GM04503 (cell line): Measurements from ENCODE around the gene ACTL8.
A peak's percentile ranks its signal among the peaks of the same experiment; 100 is the strongest.

Experiments
- DNase-seq: peaks from one replicate; pipeline ENCODE4 v3.0.0-alpha.2; 2012; ENCODE audit warnings: low read depth

ACTL8 gene

DNA sequence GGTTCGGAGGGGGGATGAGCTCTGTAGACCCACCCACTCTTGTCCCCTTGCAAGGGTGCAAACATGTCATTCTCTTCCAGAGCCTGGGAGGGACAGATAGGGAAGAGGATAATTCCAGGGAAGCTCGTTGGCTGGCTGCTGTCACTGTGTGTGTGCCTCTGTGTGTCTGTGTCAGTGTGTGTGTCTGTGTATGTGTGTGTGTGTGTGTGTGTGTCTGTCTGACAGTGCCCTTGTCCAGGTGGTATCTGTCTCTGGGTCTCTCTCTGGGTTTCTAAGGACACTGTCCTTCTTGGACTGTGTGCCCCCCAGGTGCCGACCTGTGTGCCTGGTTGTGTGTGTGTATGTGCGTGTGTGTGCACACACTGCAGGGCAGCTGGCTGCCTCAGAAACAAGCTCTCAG, 90.5 kb downstream of the ACTL8 start:
- no peak for DNase-seq

DNA sequence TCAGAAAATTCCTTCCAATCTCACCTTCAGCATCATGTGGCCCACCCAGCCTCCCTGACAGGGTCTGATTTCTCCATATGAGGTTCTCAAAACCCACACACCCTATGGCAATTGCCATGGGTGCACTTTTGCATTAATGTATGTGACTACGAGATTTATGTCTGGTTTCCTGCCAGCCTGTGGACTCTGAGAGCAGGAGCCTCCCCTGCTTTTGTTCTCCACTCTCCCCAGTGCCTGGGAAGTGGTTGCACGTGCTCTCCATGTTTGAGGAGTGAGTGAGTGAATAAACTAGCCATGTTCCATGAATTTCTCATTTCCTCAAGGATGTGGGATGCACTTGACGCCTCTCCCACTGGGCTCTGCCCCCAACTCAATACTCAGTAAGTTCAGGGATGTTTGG, 91.2 kb downstream of the ACTL8 start:
- DNase-seq: no peak

DNA sequence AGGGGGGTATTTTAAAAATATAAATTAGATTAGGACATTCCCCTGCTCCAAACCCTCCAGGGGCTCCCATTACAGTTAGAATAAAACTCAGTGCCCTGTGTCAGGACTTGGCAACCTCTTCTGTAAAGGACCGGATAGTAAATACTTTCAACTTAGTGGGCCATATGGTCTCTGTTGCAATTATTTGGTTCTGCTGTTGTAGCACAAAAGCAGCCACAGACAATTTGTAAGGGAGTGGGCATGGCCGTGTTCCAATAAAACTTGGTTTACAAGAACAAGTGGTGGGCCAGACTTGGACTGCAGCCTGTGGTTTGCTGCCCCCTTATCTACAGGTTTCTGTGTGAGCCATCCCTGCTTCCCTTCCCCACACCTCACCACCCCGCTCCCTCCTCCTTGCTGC, 92.0 kb downstream of the ACTL8 start:
- no peak for DNase-seq

DNA sequence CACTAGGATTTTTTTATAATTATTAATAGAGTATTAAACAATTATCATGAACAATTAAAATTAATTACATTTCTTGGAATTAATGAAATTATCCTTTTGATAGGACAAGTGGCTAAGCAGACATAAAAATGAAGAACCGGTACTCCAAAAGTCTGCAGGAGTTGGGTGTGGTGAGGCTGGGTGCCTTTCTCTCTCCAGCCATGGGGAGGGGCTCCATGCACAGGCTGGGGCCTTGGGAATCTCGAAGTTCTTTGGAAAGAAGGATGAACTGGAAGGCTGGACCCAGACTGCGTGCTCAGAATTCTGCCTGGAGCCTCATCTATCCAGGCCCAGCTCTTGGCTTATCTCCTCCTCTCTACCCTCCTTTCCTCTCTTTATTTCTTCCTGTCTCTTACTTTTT, 94.1 kb downstream of the ACTL8 start:
- DNase-seq: no peak

DNA sequence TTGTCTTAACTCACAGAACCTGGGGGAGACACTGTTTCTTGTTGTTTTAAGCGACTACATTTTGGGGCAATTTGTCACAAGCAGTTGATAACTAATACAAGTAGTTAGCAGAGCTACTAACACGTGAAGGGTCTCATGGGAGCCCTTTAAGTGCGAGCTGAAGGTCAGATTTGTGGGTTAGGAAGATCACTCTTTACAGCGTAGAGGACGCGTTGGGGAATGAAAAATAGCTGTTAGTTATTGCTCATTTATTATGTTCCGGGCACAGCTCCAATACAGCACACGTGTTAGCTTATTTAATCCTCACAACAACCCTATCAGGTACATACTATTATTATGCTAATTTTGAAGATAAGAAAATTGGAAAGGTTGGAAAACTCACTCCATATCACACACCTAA, 95.9 kb downstream of the ACTL8 start:
- no peak for DNase-seq

DNA sequence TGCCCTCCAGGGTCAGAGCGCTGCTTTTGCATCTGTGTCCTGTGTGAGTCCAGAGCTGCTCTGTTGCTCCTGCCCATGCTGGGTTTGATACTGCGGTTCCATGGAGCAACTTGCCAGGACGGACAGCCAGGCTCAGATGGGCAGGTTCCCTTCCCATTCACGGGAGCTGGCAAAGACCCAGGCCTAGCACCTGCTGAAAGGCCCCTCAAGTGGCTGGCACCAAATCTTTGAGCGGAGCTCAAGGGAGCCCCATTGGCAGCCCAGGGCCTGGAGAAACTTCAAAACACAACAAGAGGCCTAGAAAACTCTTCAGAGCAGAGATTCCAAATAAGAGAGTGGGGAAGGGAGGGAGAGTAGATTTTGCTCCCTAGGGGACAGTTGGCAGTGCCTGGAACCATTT, 97.2 kb downstream of the ACTL8 start:
- DNase-seq: no peak

DNA sequence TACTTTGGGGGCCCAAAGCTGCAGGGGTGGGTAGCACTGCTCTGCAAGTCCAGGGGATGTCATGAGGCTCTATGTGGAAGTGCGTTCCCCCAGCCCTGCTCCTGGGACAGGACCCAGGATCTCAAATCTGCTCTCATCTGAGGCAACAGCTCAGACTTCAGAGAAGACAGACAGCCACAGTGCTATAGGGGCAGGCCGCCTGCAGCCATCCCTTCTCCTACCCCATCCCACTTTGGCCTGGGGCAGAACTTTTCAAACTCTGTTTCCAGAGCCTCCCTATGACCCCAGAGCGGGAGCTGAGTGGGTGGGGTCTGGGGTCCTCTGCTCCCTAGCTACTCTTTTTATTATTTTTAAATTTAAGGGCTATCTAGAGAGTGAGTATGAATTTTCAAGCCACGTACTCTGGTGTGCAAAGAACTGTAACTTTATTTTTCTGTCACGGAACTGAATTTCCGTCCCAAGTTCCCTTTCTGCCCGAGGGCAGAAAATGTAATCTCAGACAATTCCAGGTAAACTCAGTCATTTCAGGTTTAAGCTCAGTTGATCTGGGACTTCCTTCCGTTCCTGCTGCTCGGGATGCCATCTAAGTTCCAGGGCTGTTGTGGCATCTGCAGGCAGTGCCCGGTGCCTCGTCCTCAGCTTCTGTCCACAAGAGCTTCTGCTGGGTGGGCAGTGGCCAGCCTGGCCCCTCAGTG, 98.3 kb downstream of the ACTL8 start:
- no peak for DNase-seq

DNA sequence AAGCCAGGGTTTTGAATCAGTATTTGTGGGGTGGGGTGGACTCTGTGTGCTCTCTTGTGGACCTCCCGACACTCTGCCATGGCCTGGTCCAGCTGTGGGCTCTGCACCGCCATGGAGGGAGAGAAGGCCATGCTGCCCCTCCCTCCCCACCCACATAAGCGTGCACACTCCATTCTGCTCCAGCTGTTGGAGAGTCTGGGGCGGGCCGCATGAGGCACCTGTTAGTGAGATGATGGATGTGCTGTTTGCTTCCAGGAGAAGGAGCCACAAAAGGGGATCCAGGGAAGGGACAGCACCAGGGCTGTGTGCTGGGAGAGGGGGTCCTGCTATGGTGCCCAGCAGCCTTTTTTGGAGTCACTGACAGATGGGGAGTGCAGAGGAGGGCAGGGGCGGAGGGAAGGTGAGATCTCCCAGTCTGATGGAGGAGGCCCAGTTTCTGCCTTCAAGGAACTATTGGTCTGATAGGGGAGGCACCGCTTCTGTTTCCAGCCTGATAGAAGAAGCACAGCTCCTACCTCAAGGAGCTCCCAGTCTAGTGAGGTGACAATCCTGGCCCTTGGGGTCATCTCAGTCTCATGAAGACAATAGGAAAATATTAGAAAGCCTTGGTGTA, 101.5 kb downstream of the ACTL8 start:
- no peak for DNase-seq

DNA sequence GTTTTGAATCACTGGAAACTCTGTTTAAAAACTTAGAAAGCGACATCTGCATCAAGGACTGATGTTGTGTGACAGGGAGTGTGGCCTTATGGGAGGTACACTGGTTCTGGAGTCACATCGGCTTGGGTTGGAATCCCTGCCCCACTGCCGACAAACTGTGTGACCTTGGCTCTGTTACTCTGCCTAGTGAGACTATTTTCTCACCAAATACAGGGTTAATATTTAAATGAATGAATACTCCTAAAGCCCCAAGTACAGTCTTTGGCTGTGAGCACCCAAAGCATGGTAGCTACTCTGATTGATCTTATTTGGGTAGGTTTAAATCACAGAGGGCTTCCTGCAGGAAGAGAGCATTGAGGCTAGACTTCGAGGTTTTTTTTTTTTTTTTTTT, 102.0 kb downstream of the ACTL8 start:
- DNase-seq: no peak

DNA sequence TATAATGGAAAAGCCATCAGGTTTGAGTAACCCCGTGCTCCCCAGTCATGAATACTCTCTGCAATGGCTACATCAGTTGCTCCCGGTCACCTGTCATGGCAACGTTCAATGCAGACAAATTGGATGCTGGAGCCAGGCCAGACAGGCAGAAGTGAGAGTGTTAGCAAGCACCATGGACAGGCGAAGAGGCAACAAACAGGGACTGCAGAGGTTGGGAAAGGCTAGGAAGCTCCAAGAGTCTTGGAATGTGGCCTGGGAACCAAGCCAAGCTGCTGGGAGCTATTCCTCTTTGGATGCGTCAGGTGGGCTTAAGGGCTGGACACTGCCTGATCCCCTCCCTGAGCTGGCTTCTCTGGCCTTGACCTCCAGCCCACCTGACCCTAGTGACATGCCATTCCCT, 102.9 kb downstream of the ACTL8 start:
- DNase-seq: no peak

DNA sequence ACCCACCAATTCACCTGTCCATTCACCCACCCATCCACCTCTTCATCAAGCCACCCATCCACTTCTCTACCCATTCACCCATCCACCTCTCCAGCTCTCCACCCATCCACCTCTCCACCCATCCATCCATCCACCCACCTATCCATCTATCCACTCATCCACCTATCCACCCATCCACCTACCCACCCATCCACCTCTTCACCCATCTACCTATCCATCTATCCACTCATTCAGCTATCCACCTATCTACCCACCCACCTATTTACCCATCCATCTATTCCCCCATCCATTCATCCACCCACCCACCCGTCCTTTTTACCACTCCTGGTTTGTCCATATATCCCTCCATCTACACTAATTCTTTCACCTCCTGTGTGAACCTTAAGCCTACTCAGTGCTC, 105.7 kb downstream of the ACTL8 start:
- no peak for DNase-seq

DNA sequence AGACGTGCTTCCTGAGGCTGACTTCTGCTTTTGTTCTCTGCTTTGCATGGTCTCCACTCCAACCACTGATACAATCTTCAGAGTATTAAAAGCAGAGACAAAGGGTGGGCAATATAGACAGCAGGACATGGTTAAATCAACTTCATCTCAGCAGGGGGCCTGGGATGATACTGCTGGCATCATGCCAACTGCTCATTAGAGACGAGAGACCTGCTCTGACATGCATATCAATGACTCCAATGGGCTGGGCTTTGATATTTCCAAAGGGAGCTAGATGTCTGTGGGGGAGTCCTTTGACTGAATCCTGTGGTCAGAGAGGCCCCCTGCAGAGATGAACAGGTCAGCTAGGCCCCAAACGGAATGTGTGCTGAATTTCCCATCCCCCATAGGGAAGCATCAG, 106.6 kb downstream of the ACTL8 start:
- DNase-seq: no peak

DNA sequence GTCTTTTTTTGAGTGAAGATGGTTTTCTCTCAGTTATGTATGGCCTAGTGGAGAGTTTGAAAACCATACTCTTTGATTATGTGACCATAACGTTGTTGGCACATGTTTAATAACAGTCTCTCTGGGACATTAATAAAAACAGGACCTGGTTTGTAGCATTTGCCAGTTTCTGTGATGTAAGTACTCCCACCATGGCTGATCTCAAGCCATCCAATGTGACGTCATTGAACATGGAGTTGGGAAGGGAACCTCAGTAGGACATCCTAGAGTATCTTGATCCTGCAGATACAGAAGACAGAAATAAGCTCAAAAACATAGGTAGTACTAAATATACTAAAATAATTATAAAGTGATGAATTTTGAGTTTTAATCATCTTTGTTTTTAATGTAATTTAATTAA, 107.0 kb downstream of the ACTL8 start:
- DNase-seq: no peak

DNA sequence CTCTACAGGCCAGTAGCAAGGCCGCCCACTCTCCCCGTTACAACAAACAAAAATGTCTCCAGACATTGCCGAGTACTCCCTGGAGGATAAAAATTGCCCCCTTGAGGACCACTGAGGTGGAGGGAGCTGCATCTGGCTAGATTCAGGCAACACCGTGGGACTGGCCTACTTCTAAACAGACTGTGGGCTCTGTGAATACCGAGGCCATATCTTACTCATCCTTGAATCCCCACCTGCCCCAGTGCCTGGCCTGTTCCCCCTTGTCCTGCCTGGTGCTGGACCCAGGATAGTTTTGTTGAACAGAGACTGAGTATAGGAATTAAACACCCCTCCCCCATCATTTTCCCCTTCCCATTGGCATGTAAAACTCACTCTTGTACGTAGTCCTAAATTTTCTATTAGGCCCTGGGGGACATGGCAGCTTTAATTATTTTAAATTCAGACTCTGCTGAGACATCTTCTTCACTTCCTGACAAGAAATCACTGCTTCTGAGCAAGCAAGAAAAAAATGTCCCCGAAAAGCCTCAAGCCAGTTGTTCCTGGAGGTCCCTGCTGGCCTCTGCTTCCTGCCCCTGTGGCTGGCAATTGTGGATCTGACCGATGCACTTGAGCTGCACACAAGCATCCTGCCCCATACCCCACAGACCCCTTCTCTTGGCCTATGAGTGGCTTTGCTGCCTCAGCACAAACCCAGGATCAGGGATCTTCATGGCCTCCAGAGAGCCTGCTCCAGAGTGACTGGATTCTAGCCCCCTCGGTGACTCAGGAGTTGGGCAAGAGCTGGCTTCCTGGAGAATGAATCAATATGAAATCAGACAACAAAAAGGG, 111.0 kb downstream of the ACTL8 start:
- peak; percentile 86 for DNase-seq

DNA sequence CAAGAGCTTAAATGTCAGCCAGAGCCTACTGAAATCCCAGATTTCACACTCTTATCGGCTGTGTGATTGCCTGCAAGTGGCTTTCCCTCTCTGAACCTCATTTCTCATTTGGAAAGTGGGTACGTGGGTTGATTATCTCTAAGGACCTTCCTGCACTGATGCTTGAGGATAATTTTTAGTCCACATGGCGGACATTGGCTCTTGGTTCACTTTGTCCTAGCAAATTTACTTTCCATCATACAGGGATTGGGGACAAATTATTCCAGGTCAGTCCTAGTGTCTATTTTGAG, 111.6 kb downstream of the ACTL8 start:
- no peak for DNase-seq

DNA sequence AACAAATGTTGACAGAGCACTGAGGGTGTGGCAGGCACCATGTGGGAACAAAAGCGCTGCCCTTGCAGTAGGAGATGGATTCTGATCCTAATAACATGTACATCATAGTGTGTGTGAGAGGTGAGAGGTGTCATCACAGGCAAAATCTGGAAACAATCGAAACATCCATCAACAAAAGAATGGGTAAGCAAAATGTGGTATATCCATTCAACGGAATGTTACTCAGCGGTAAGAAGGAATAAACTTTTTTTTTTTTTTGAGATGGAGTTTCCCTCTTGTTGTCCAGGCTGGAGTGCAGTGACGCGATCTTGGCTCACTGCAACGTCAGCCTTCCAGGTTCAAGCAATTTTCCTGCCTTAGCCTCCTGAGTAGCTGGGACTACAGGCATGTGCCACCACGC, 112.3 kb downstream of the ACTL8 start:
- no peak for DNase-seq

DNA sequence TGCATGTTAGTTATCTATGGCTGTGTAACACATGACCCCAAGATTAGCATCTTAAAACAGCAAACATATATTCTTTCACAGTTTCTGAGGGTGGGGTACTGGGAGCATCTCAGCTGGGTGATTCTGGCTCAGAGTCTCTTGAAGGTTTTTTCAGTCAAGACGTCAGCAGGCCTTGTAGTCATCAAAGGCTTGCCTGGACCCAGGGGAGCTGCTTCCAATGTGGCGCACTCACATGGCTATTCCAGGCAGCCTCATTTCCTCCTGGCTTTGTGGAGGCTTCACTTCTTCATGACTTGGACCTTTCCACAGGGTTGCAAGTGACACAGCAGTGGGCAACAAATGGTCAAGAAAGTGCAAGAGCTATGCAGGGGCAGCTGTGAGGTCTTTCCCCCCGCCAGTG, 114.7 kb downstream of the ACTL8 start:
- DNase-seq: no peak

DNA sequence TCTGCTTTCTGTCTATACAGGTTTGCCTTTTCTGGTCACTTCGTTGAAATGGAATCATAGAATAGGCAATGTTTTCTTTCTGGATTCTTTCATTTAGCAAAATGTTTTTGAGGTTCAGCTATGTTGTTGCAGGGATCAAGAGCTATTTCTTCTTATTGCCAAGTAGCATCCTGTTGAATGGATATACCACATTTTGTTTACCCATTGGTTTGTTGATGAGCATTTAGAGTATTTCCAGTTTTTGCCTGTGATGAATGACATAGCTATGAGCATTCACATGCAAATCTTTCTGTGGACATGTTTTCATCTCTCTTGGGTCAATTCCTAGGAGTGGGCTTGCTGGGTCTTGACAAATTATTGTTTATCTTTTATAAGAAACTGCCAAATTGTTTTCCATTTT, 115.5 kb downstream of the ACTL8 start:
- DNase-seq: no peak

DNA sequence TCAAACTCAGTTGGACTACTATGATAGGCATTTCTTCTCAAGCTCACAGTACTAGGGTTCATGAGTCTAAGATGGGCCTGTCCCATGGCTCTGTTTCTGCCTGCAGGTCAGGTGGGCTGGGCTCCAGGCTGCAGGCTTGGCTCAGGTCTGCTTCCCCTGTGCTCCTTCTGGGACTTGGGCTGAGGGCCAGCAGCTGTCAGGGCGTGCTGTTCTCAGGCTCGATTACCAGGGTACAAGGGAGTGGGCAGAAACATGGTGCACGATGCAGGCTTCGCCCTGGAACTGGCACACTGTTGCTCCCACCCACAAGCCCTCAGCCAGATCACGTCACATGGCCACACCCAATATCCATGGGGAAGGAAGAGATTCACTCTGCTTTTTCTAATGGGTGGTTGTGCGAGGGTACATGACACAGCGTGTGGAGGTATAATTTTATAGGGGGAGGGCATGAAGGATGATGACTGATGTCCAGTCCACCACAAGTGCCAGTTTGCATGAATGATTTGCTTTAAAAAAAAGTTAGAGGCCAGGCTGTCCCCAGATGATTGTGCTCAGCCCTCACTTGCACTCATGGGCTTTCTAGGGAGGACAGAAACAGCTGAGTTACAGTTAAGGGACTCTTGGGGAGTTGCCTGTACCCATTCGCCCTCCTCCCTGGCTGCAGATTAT, 118.0 kb downstream of the ACTL8 start:
- no peak for DNase-seq

DNA sequence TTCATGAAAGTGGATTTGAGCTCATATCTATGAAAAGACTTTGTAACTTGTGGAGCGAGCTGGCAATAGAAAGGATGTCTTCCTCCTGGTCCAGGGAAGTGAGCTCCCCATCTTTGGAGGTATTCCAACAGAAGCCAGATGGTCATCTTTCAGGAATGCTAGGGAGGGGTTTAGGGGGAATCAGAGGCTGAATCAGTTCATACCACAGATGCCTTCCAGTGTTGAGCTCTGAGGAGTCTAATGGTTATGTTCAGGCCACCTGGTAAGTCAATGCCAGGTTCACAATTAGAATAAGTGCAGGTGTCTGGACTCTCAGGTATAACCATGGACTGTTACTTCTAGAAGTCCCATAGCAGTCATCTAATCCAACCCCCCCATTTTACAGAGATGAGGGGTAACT, 119.1 kb downstream of the ACTL8 start:
- peak; percentile 89 for DNase-seq

DNA sequence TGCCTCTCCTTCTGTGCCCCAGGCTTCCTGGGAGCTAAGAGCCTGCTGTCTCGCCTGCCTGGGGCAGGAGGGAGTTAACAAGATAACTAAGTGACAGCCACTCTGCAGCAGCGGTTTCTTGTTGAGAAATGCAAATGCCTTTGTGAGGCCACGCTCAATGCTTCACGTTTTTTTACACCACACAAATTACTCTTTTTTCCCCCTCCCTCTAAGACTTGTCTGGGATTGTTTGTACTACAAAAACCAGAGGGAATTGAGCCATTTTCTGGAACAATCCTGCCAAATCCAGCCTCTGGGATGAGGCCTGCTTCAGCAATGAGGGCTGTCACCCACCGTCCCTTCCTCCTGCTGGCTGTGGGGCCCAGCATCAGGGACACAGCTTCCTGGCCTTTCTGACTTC, 119.6 kb downstream of the ACTL8 start:
- peak; percentile 93 for DNase-seq

DNA sequence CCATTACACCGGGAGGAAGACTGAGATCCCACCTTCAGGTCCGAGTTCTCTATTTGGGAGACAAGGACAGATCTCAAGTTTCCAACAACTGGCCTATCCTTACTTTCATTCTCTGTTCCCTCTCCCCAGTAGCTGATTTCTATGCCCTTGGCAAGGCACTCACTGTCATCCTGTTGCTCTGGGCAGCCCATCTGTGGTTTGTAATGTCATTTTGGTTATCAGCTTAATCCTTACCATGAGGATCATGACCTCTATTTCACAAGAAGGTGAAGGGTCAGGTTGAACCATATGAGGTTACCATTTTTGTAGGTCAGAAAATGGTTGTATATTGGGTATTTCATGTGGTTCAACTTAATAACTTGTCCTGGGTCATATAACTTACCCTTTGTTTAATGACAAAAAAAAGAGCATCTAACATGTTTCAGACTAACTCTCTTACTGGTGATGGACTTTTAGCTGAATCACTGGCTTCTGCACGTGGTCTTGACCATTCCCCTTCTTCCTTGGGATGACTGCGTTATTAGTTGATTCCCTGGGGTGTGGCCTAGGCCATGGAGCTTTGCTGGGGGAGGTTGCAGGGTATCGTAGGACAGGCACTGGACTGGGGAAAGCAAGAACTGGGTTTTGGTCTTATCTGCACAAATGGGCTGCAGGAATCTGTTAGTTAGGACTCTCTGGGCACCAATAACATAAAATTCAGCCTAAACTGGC, 120.2 kb downstream of the ACTL8 start:
- no peak for DNase-seq
